GM12878 (cell line): ENCODE data around the gene ANO2. TPM values are rescaled to one million over a fixed set of nuclear protein-coding genes. Genes with fewer than 3 reads are reported as not detected.

Experiments used
- ATAC-seq: fragments of 200-7000 bp; cut with Tn5 transposase; 3 replicates; pipeline ENCODE4 v1.9.1; 2020; ENCODE audit warnings: mild to moderate bottlenecking, moderate library complexity
- BruUV-seq: library from RNA; stranded (reverse); fragments of 400-500 nt; replicated peaks from 2 replicates; lab custom pipeline; 2021; lab: Mats Ljungman, UMichigan
- CTCF ChIA-PET: fragments of 300-600 bp; sonication (Branson Sonifier 250); formaldehyde crosslinking; extraction: SDS; loops from one replicate; lab custom pipeline; 2021; ENCODE audit warnings: inconsistent platforms; lab: Yijun Ruan, JAX
- POLR2A ChIA-PET: fragments of 350-600 bp; formaldehyde crosslinking; extraction: SDS; loops from one replicate; lab custom pipeline; 2021; ENCODE audit warnings: inconsistent platforms; lab: Charles Lee
- RAD21 ChIA-PET: fragments of 300-600 bp; sonication (Branson Sonifier 250); formaldehyde crosslinking; loops from one replicate; lab custom pipeline; 2023; ENCODE audit warnings: antibody characterized with exemption; ENCODE audit not compliant: unreplicated experiment; lab: Charles Lee
- SMC1A ChIA-PET: fragments of 300-600 bp; sonication (Branson Sonifier 250); formaldehyde crosslinking; loops from one replicate; lab custom pipeline; 2023; ENCODE audit not compliant: unreplicated experiment, uncharacterized antibody; lab: Charles Lee
- DNase-seq: peaks from one replicate; pipeline ENCODE4 v3.0.0-alpha.2; 2011; ENCODE audit warnings: low read depth, low spot score
- FAIRE-seq: peaks from 3 replicates; lab custom pipeline; 2011; peaks lifted over from hg19 to GRCh38; lab: Jason Lieb, UNC
- H2AFZ ChIP-seq: 2 replicates; pipeline ENCODE4 v1.6.0; 2011; ENCODE audit warnings: low read depth, low read length, control low read depth; ENCODE audit not compliant: control insufficient read depth
- H3K27ac ChIP-seq: 2 replicates; pipeline ENCODE4 v1.5.1; 2011; ENCODE audit warnings: control low read depth; ENCODE audit not compliant: control insufficient read depth, insufficient read depth
- H3K27me3 ChIP-seq, 2 experiments: replicated peaks in 1 of 2; 2 replicates each; pipeline versions ENCODE4 v1.6.0 to v1.6.1; 2011; ENCODE audit warnings: low read length in 1 of 2; ENCODE audit not compliant: control insufficient read depth in 2 of 2, insufficient read depth in 2 of 2
- H3K36me3 ChIP-seq, 2 experiments: 2 replicates each; pipeline ENCODE4 v1.5.1; 2011; ENCODE audit warnings: low read length in 1 of 2; ENCODE audit not compliant: control insufficient read depth in 2 of 2, insufficient read depth in 2 of 2
- H3K4me1 ChIP-seq: 2 replicates; pipeline ENCODE4 v1.6.1; 2011; ENCODE audit warnings: mild to moderate bottlenecking, low read length, moderate library complexity, mixed read lengths; ENCODE audit not compliant: control insufficient read depth, insufficient read depth
- H3K4me2 ChIP-seq: 2 replicates; pipeline ENCODE4 v1.6.0; 2011; ENCODE audit warnings: control low read depth; ENCODE audit not compliant: control insufficient read depth, insufficient read depth
- H3K4me3 ChIP-seq: fragments of 200-600 bp; sonication (generic); 2 replicates; pipeline ENCODE4 v1.5.1; 2016
- H3K79me2 ChIP-seq: 2 replicates; pipeline ENCODE4 v1.6.0; 2011; ENCODE audit warnings: low read length; ENCODE audit not compliant: control insufficient read depth, insufficient read depth
- H3K9ac ChIP-seq: 2 replicates; pipeline ENCODE4 v1.8.0; 2011; ENCODE audit warnings: low read length, control low read depth, mixed read lengths; ENCODE audit not compliant: control insufficient read depth, insufficient read depth
- H3K9me3 ChIP-seq: replicated peaks from 3 replicates; pipeline ENCODE4 v1.5.1; 2011; ENCODE audit warnings: mild to moderate bottlenecking, low read length; ENCODE audit not compliant: control insufficient read depth, insufficient read depth
- H4K20me1 ChIP-seq: 2 replicates; pipeline ENCODE4 v1.6.0; 2011; ENCODE audit not compliant: control insufficient read depth, insufficient read depth
- ATF7 ChIP-seq: fragments of 450-650 bp; IDR thresholded peaks from 2 replicates; pipeline ENCODE4 v1.6.1; 2016; ENCODE audit warnings: low read depth, mild to moderate bottlenecking
- BCL11A ChIP-seq: IDR thresholded peaks from 2 replicates; pipeline ENCODE4 v1.6.1; 2011; ENCODE audit warnings: low read depth, low read length
- BHLHE40 ChIP-seq, 2 experiments: fragments of 450-650 bp in 1 of 2; IDR thresholded peaks; 2 replicates each; pipeline ENCODE4 v1.6.1; 2011 to 2017; ENCODE audit warnings: low read depth in 2 of 2, borderline replicate concordance in 1 of 2, improper control_type of control experiment in 1 of 2, low read length in 1 of 2, mild to moderate bottlenecking in 1 of 2
- CBX3 ChIP-seq: fragments of 200-600 bp; sonication (generic); IDR thresholded peaks from 2 replicates; pipeline ENCODE4 v1.6.1; 2016; ENCODE audit warnings: low read depth, borderline replicate concordance
- CEBPZ ChIP-seq: fragments of 150-350 bp; IDR thresholded peaks from 2 replicates; pipeline ENCODE4 v1.6.1; 2016; ENCODE audit warnings: low read depth, low read length
- CHD1 ChIP-seq: IDR thresholded peaks from 2 replicates; pipeline ENCODE4 v1.6.1; 2012; ENCODE audit warnings: low read depth, low read length, improper control_type of control experiment
- E2F8 ChIP-seq: fragments of 450-650 bp; IDR thresholded peaks from 2 replicates; pipeline ENCODE4 v1.6.1; 2018; ENCODE audit warnings: mild to moderate bottlenecking, low read depth, moderate library complexity; ENCODE audit not compliant: partially characterized antibody
- FOXK2 ChIP-seq: fragments of 450-650 bp; IDR thresholded peaks from 2 replicates; pipeline ENCODE4 v1.6.1; 2017; ENCODE audit warnings: mild to moderate bottlenecking, moderate library complexity
- HCFC1 ChIP-seq: fragments of 150-350 bp; IDR thresholded peaks from 2 replicates; pipeline ENCODE4 v1.6.1; 2014; ENCODE audit warnings: low read length
- KAT2A ChIP-seq: conservative IDR thresholded peaks from 2 replicates; pipeline ENCODE4 v1.6.1; 2011; ENCODE audit warnings: low read depth, low read length; ENCODE audit not compliant: control insufficient read depth
- MLLT1 ChIP-seq: fragments of 450-650 bp; IDR thresholded peaks from 2 replicates; pipeline ENCODE4 v1.6.1; 2016; ENCODE audit warnings: mild to moderate bottlenecking
- NFYA ChIP-seq: IDR thresholded peaks from 2 replicates; pipeline ENCODE4 v1.6.1; 2011; ENCODE audit warnings: low read depth, mild to moderate bottlenecking, low read length, improper control_type of control experiment, borderline replicate concordance
- NKRF ChIP-seq: fragments of 450-650 bp; conservative IDR thresholded peaks from 2 replicates; pipeline ENCODE4 v1.6.1; 2017; ENCODE audit warnings: mild to moderate bottlenecking, moderate library complexity
- WGBS: methylation state at CpG from one replicate; pipeline ENCODE4 v1.1.6; 2016; ENCODE audit warnings: low lambda C conversion rate; ENCODE audit not compliant: insufficient replicate concordance, insufficient coverage; ENCODE audit errors: missing lambda C conversion rate; 5-methylcytosine and 5-hydroxymethylcytosine counted together
- in situ Hi-C: fragments of 300-500 bp; cut with MboI; formaldehyde crosslinking; loops from 9 replicates; pipeline ENCODE4 v1.14.3; 2018; ENCODE audit warnings: mixed read lengths
- intact Hi-C: fragments of 100-400 bp; cut with micrococcal nuclease; formaldehyde crosslinking; loops from one replicate; pipeline ENCODE4 v1.14.2; 2022; ENCODE audit not compliant: unreplicated experiment
- polyA plus RNA-seq, 11 experiments: library from polyadenylated mRNA; depleted of rRNA in 4 of 11; unstranded in 6 of 11; stranded (reverse) in 5 of 11; fragments of >200 nt; fragmentation: Nextera tagmentation in 4 of 11; fragmentation: Illumina TruSeq in 1 of 11; extraction: Ambion mirVana in 4 of 11; extraction: Trizol in 1 of 11; gene quantifications; 1 replicate in 1 of 11; 2 replicates in 10 of 11; pipeline versions ENCODE4 v1.2.1 to v1.2.3, GENCODE V29; 2011 to 2016; ENCODE audit warnings: inconsistent platforms in 2 of 11, missing spikeins in 2 of 11, low read depth in 1 of 11
- total RNA-seq, 4 experiments: library from RNA; depleted of rRNA in 3 of 4; stranded (reverse); fragments of >200 nt in 3 of 4; fragmentation: Illumina TruSeq in 1 of 4; extraction: Trizol in 1 of 4; gene quantifications; 2 replicates each; pipeline versions ENCODE4 v1.2.1 to v1.2.3, GENCODE V29; 2013 to 2021

ANO2 gene
- total and polyA plus RNA-seq, 10 of the 15 experiments (the other 5 are each of a cell fraction or from before 2014, with no cell fraction given), result not detected

GRCh38 chr12:5784462-5785130 lies 160.5 kb downstream of the ANO2 start:
- RAD21 ChIA-PET, result no interaction called here
- H3K9ac ChIP-seq, result no peak overlapping the region
- H2AFZ ChIP-seq, result no peak overlapping the region
- H3K27me3 ChIP-seq, result no peaks in the 10 kb centered on the region
- SMC1A ChIA-PET, result no interaction called here
- H3K9me3 ChIP-seq, result no peaks in the 10 kb centered on the region
- no peaks in the 10 kb centered on the region for H3K36me3 ChIP-seq
- 0% methylated on average over 3 of the region's 3 CpGs for WGBS
- FAIRE-seq, result no peak
- POLR2A ChIA-PET, result no interaction called here
- H3K27ac ChIP-seq, result no peak overlapping the region
- no TSS peak for BruUV-seq
- H3K79me2 ChIP-seq, result no peaks in the 10 kb centered on the region
- H3K4me3 ChIP-seq, result no peak overlapping the region
- no peak for DNase-seq
- no peaks in the 10 kb centered on the region for H4K20me1 ChIP-seq
- H3K4me1 ChIP-seq, result no peaks in the 10 kb centered on the region
- H3K4me2 ChIP-seq, result no peak overlapping the region
- ATAC-seq, result no peak
- intact Hi-C loops (no loop called here), in situ Hi-C loops (no loop called here)
- CTCF ChIA-PET, result no interaction called here
- TF ChIP-seq ATF7, result no peak
- TF ChIP-seq FOXK2, result no peak
- no peak for TF ChIP-seq CHD1
- TF ChIP-seq E2F8, result no peak
- TF ChIP-seq BHLHE40 (IDR thresholded peaks at IDR 0.05; ENCODE audit: borderline replicate concordance in 1 of 2, low read depth in 2 of 2, low read length in 1 of 2), result no peak
- no peak for TF ChIP-seq KAT2A
- no peak for TF ChIP-seq NFYA
- no peak for TF ChIP-seq NKRF
- no peak for TF ChIP-seq CBX3
- TF ChIP-seq CEBPZ, result no peak
- TF ChIP-seq MLLT1, result no peak
- TF ChIP-seq BCL11A, result no peak
- no peak for TF ChIP-seq HCFC1
